ENCODE data around the gene NFIC.
"Not testable (repeated sequence)": the region's sequence is repeated elsewhere in the genome, so short reads cannot be mapped to it uniquely, and the experiment has no call there.

Gene NFIC

DNA sequence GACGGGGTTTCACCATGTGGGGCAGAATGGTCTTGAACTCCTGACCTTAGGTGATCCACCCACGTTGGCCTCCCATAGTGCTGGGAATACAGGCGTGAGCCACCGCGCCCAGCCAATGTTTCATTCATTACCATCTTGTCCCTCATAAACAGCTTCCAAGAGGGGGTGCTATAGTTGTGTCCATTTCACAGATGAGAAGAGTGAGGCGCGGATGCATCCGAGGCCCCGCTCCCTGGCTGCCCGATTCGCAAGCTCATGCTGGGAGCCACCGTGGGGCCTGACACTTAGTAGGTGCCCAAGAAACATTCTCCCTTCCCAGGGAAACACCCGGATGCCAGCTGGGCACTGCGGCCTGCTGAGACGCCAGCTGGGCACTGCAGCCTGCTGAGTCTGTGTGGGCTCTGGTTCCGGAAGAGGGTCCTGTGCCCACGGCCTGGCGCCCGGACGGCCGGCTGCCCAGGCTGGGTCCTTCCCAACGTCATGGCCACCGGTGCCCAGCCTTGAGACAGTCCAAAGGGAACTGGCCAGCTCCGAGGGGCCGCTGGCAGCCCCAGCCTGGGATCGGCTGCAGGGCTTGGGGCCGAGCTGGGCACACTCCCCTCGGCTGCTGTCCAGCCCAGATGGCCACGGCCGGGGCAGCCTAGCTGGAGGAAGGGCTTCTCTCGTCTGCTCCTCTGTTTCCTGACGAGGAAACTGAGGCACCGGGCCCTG is 54.7 kb downstream of the NFIC start:
- no peak for DNase-seq (ENCODE audit: low spot score)

DNA sequence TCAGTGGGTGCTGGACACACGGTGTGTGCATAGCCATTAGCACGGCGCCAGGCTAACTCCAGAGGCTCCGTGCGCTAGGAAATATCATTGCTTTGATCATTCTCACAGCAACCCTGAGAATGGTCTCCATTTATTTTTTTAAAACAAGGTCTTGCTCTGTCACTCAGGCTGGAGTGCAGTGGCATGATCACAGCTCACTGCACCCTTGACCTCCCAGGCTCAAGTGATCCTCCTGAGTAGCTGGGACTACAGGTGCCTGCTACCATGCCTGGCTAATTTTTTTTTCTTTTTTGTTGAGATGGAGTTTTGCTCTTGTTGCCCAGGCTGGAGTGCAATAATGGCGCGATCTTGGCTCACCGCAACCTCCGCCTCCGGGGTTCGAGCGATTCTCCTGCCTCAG is 55.3 kb downstream of the NFIC start:
- DNase-seq (ENCODE audit: low spot score) = not testable (repeated sequence)

DNA sequence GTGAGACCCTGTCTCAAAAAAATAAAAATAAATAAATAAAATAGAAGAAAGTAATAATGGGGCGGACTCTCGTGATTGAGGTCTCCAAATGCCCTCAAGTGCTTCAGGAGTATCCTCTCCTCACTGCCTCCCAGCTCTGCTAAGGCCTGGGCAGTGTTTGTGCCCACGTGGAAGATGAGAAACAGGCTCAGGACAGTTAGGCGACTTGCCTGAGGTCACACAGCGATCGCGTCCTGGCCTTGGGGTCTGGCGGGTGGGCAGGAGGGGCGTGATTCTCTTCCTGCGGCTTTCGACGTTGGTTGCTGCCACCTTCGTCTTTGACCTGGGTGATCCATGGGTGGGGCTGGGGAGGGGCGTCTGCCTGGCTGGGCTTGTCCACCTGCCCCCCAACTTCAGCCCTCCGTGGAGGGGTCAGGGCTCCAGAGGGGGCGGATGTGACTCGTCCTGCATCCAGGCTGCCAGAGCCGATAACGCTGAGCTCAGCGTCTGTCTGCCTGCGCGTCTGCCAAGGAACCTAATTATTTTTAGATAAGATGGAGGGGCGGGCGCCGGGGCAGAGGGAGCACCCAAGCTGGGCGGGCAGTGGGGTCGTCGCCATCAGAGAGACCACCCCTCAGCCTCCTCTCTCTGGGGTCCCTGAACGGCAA is 56.9 kb downstream of the NFIC start:
- no peak for DNase-seq (ENCODE audit: low spot score)

DNA sequence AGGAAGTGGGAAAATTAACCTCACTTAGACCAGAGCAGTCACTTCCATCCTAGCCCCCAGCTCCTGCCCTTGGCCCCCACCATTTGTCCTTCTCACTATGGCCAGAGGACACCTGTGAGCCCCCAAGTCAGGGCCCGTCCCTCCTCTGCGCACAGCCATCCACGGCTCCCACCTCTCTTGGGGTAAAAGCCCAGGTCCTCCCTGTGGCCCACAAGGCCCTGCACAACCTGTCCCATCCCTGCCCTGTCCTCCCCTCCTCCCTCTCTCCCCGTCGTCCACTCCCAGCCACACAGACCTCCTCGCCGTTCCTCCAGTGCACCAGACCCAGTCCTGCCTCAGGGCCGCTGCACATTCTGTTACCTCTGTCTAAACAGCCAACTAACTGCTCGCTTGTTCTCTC is 60.0 kb downstream of the NFIC start:
- no peak for DNase-seq (ENCODE audit: low spot score)

DNA sequence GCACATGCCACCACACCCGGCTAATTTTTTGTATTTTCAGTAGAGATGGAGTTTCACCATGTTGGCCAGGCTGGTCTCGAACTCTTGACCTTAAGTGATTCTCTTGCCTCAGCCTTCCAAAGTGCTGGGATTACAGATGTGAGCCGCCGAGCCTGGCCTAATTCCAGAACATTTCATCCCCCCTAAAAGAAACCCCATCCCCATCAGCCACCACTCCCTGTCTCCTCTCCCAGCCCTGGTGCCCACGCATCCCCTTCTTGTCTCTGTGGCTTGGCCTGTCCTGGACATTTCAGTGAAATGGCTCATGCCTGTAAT is 63.9 kb downstream of the NFIC start:
- not testable (repeated sequence) for DNase-seq (ENCODE audit: low spot score)

DNA sequence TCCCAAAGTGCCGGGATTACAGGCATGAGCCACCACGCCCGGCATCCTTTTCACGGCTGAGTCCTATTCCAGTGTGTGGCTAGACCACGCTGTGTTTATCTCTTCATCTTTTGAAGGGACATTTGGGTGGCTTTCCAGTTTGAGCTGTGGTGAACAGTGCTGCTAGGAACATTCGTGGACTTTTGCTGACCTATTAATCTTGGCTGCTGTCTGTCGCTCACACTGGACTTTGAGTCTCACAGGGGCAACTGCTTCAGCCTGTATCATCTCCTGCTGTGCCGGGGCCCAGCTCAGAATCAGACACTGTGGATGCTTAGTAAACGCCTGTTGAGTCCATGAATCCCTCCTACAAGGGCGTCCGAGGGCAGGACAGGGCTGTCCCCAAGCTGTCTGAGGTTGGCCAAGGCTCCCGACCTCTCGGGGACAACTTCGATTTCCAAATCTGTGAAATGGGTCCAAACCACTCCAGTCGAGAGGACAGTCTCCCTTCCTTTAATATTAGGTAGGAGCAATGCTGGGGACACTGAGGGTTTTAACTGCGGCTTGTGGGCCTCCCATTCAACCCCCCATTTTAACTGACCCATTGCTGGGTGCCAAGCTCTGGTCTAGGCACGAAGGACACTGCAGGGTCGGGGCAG is 65.5 kb downstream of the NFIC start:
- no peak for DNase-seq (ENCODE audit: low spot score)

DNA sequence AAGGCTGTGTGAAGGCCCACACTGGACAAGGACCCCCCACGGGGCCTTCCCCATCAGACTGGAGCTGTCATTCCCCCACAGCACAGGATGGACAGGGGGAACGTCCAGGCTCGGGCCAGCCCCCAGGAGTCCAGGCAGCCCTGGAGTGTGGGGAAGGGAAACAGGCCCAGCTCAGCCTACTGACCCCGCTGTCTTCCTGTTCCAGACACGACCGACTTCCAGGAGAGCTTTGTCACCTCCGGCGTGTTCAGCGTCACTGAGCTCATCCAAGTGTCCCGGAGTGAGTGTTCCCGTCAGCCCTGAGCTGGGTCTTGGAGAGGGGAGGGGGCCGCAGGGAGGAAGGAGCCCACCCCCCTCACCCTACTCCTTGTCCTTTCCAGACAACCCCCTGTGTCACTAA is 66.9 kb downstream of the NFIC start:
- DNase-seq (ENCODE audit: low spot score) = no peak

DNA sequence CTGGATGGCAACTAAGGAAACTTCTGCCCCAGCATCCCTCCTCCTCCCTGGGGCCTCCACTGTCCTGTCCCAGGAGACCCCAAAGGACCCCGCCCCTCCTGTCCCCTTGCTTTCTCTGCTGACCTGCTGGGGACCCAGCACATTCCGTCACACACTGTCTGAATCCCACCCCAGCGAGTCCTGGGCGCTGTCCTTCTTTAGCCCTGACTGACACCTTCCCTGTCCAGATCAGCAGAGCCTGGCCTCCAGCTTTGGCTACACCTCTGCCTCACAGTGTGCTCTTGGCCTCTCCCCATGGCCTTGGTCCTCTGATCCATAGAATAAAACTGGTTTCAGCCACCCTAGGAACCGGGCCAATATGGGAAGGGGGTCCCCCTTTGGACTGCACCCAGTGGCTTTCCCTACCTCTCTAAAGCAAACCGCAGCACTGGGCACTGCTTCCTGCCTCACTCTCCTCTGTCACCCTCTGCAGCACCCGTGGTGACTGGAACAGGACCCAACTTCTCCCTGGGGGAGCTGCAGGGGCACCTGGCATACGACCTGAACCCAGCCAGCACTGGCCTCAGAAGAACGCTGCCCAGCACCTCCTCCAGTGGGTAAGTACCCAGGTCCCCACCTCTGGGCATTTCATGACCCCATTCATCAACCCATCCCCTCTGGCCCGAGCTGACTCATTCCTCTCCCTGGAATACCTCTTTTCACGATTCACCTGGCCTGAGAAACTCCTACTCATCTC is 67.6 kb downstream of the NFIC start:
- DNase-seq (ENCODE audit: low spot score) = no peak

DNA sequence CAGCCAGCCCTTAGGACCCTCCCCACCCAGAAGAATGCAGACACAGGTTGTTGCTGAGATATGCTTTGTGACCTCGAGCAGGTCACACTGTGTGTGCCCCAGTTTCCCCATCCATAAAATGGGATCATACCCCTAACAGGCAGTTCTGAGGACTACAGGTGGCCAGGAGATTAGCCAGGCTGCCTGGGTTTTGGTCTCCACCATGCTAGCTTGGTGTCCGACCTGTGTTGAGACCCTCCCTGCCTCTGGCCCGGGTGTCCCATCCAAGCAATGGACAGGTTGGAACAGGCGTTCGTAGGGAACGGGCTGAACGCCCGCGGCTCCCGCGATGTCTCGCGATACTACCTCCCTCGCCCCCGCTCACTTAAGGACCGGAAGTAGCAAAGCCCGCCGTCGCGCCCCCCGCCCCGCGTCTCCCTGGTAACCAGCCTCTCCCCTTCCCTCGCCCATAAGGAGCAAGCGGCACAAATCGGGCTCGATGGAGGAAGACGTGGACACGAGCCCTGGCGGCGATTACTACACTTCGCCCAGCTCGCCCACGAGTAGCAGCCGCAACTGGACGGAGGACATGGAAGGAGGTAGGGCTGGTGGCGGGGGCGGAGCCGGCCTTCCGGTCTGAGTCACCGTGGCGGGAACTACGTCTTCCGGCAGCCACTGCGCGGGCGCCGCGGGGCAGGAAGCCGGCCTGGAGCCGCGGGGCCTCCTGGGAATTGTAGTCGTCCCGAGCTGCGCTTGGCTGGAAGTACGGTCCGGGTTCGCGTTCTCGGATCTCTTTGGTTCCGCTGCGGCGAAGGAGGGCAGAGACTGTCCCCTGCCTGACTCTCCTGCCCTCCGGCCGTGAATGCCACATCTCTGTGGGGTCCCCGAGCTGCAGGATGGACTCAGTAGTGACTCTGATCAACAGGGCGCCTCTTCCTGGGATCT is 68.5 kb downstream of the NFIC start:
- DNase-seq (ENCODE audit: low spot score) = peak; percentile 99

DNA sequence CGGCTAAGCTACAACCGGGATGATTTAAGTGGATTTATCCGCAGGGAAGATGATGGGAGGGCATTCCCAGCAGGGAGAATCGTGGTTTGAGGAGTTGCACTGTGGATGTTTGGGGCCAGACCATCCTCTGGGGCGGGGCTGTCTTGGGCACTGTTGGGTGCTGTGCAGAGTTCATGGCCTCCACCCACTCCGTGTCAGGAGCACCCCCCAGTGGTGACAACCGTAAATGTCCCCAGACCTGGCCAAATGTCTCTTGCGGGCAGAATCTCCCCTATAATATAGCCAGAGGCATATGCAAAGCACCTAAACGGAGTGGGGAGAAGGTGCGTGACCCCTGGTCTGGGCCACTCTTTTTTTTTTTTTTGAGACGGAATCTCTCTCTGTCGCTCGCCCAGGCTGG is 73.7 kb downstream of the NFIC start:
- DNase-seq (ENCODE audit: low spot score) = peak; percentile 51

DNA sequence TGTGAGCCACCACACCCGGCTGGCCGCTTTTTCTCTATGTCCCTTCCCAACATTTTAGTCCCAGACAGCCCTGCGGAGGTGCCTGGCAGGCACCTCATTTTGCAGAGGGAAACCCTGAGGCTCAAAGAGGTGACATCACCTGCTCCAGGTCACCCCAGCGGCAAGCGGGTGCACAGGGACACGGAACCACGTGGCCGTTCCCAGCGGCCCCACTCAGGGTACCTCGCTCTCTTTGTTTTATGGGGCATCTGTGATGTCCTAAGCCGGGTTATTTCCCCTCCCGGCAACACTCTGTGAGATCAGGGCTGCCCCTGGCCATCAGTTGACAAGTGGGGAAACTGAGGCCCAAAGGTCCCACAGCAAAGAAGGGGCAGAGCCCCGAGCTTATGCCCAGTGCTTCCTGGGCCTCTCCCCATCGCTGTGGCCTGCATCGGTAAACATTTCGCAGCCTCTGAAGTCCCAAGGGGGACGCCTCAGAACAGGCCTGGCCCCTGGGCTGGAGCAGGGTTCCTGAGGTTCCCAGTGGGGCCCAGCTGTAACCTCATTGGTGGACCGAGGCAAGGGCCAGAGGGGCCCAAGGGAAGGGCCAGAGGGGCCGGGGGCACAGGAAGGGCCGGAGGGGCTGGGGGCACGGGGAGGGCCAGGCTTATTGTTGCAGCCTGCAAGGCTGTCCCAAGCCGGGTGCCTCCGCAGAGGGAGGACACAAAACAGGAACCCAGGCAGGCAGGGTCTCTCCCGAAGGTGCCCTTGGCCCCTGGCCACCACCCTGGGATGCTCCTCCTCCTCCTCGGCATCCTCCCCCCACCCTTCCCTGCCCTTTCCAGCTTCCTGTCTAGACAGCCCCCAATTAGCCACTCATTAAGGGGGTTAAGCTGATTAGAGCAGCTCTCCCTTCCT is 75.0 kb downstream of the NFIC start:
- DNase-seq (ENCODE audit: low spot score) = no peak

DNA sequence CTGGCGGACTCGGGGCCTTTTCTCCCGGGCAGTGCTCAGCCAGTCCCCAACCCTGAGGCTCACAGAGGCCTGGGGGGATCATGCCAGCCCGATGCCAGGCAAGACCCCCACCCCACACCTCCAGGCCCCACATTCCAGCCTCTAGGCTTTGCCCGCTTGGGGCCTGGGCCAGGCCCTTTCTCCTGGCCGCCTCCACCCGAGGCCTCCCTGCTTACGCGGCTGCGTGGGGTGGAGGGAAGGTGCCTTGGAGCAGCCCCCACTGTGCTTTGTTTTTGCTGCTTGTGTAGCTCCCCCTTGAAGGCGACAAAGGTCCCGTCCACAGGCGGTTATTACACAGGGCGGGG is 75.6 kb downstream of the NFIC start:
- no peak for DNase-seq (ENCODE audit: low spot score)

DNA sequence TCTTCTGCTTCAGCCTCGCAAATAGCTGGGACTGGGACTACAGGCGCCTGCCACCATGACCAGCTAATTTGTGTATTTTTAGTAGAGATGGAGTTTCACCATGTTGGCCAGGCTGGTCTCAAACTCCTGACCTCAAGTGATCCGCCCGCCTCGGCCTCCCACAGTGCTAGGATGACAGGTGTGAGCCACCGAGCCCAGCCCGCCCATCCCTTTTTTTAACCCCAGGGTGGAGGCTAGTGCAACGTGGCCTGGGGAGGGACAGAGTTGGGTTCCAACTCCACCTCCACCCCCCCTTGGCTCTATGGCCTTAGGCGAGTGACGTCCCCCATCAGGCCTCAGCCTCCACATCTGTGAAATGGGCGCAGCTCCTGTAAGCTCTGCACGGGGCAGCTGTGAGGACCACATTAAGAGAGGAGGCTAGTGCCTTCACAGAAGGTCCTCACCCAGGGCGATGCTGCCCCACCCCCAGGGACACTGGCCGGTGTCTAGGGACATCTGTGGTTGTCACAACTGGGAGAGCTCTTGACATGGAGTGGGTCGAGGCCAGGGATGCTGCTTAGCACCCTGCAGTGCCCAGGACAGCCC is 76.2 kb downstream of the NFIC start:
- DNase-seq (ENCODE audit: low spot score) = no peak

DNA sequence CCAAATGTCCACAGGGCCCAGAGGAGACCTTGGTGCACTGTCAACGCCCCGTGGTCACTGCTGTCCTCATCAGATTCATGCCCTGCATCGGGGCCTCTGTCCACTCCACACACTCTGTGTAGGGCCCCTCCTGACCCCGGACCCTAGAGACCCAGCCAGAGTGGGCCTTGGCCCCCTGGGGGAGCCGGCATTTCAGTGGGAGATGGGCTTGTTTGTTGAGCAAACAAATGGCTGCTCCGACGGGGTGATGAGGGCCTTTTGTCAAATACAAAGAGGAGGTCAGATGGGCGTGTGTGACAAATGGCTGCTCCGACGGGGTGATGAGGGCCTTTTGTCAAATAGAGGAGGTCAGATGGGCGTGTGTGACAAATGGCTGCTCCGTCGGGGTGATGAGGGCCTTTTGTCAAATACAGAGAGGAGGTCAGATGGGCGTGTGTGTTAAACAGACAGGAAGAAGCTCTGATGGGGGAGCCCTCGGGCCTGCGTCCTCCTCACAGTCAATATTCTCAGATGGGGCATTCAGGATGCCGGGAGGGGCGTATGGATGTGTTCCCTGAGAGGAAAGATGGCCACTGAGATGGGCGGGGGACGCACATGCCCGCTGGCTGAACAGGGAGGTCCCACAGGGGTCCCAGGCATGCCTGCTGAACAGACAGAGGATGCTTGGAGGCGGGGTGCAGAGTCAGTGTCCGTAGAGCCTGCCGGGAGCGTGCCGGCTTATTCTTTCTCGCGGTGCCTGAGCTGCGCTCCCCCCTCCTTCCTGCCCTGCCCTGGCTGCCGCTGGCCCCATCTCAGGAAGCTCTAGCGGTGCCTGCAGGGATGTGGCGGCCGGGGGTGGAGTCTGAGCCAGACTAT is 77.7 kb downstream of the NFIC start:
- DNase-seq (ENCODE audit: low spot score) = no peak

DNA sequence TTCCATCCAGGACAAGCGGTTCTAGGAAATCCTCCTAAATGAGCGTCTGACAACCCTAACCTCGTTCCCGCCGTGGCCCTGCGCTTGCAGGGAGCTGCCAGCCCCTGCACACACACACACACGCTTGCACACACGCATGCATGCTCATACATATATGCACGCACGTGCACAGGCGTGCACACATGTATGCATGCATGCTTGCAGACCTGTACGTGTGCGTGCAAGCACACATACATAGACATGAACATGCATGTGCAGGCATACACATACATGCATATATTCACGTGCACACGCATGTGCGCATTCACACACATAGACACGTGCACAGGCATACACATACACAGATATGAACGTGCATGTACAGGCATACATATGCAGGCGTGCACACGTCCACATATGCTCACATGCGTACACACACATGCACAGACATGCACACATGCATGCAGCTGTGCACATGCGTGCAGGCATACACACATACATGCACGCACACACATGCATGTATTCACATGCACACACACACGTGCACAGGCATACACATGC is 78.4 kb downstream of the NFIC start:
- DNase-seq (ENCODE audit: low spot score) = no peak

DNA sequence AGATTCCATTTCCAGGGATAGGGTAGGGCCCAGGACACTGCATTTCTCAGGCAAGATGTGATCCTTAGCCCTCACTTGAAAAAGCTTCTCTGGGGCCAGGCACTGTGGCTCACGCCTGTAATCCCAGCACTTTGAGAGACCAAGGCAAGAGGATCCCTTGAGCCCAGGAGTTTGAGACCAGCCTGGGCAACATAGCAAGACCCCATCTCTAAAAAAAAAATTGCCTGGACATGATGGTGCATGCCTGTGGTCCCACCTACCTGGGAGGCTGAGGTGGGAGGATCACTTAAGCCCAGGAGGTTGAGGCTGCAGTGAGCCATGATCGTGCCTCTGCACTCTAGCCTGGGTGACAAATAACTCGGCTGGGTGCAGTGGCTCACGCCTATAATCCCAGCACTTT is 80.3 kb downstream of the NFIC start:
- DNase-seq (ENCODE audit: low spot score) = not testable (repeated sequence)

DNA sequence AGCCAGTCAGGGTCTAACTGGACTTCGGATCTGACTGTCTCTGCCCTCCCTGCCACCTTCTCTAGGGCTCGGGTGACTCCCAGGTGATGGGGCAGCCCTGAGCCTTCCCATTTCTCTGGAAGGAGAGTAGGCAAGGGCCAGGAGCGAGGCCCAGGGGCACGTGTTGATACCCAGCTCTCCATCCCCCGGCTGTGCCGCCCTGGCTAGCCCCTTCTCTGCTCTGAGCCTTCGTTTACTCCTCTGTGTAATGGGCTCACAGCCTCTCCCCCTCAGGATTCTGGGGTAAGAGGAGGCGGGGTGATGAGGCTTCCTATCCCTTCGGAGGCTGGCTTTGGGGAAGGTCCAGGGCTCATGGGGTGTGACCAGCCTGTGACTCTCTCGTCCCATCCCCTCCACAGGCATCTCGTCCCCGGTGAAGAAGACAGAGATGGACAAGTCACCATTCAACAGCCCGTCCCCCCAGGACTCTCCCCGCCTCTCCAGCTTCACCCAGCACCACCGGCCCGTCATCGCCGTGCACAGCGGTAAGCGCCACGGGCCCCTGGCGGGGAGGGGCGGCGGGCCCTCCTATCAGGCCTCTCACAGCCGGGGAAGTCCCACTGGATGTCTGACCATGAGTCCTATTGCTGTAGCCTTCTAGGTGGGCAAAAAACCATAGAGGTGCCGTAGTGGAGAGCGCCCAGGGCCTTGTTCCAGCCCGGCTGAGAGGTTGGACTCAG is 82.4 kb downstream of the NFIC start:
- DNase-seq (ENCODE audit: low spot score) = no peak

DNA sequence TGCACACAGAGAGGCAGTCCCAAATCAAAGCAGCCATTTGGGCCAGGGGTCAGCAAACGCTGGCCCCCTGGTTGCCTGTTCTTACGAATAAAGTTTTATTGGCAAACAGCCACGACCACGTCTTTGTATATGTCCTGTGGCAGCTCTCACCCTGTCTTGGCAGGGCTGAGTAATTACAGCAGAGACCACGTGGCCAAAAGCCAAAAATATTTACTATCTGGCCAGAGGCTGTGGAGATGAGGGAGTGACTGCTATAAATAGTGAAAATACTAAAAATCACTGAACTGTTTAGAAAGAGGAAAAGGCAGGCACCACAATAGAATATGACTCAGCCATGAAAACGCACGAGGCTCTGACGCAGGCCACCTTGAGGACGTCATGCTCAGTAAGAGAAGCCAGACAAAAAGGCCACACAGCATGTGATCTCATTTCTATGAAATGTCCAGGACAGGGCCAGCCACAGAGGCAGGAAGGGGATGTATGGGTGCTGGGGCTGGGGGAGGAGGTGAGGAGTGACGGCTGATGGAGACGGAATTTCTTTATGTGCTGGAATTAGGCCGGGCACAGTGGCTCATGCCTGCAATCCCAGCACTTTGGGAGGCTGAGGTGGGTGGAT is 84.5 kb downstream of the NFIC start:
- peak; percentile 91 for DNase-seq (ENCODE audit: low spot score)
